Astrocyte (in vitro differentiated cells and primary cell): ENCODE measurements around the gene PLD4. TPM values are rescaled to one million over a fixed set of nuclear protein-coding genes. Genes with fewer than 3 reads are reported as not detected.

Source experiments
- DNase-seq: peaks from one replicate; pipeline ENCODE4 v3.0.0-alpha.2; 2010; ENCODE audit warnings: low read depth
- FAIRE-seq: peaks from 2 replicates; lab custom pipeline; 2011; peaks lifted over from hg19 to GRCh38; lab: Jason Lieb, UNC
- H2AFZ ChIP-seq: 2 replicates; pipeline ENCODE4 v1.6.0; 2012; ENCODE audit warnings: low read depth, low read length, inconsistent platforms
- H3K27ac ChIP-seq: 2 replicates; pipeline ENCODE4 v1.5.1; 2011; ENCODE audit warnings: low read depth, low read length, inconsistent platforms
- H3K27me3 ChIP-seq: 2 replicates; pipeline ENCODE4 v1.6.0; 2011; ENCODE audit warnings: low read length, inconsistent platforms; ENCODE audit not compliant: insufficient read depth
- H3K36me3 ChIP-seq: 2 replicates; pipeline ENCODE4 v1.5.1; 2011; ENCODE audit warnings: low read length, inconsistent platforms; ENCODE audit not compliant: insufficient read depth
- H3K4me1 ChIP-seq: 2 replicates; pipeline ENCODE4 v1.5.1; 2011; ENCODE audit warnings: low read length, inconsistent platforms; ENCODE audit not compliant: insufficient read depth
- H3K4me2 ChIP-seq: 2 replicates; pipeline ENCODE4 v1.6.0; 2012; ENCODE audit warnings: low read length, inconsistent platforms
- H3K4me3 ChIP-seq: 2 replicates; pipeline ENCODE4 v1.5.1; 2011; ENCODE audit warnings: low read depth, mild to moderate bottlenecking, low read length, inconsistent platforms; ENCODE audit not compliant: insufficient read depth
- H3K79me2 ChIP-seq: 2 replicates; pipeline ENCODE4 v1.6.0; 2012; ENCODE audit warnings: mild to moderate bottlenecking, low read length, inconsistent platforms; ENCODE audit not compliant: insufficient read depth
- H3K9ac ChIP-seq: 2 replicates; pipeline ENCODE4 v1.6.0; 2012; ENCODE audit warnings: mild to moderate bottlenecking, low read length, inconsistent platforms
- H3K9me3 ChIP-seq: 2 replicates; pipeline ENCODE4 v1.5.1; 2012; ENCODE audit warnings: low read depth, mild to moderate bottlenecking, low read length, inconsistent platforms; ENCODE audit not compliant: insufficient read depth
- H4K20me1 ChIP-seq: 2 replicates; pipeline ENCODE4 v1.6.0; 2012; ENCODE audit warnings: low read length, inconsistent platforms; ENCODE audit not compliant: insufficient read depth
- H3K27ac Mint-ChIP-seq: one replicate; pipeline ENCODE4 v1.8.0; 2021; ENCODE audit warnings: mild to moderate bottlenecking, mixed read lengths; ENCODE audit not compliant: unreplicated experiment
- H3K27me3 Mint-ChIP-seq: one replicate; pipeline ENCODE4 v1.8.0; 2021; ENCODE audit warnings: low read depth, mixed read lengths; ENCODE audit not compliant: unreplicated experiment
- H3K36me3 Mint-ChIP-seq: one replicate; pipeline ENCODE4 v1.8.0; 2021; ENCODE audit warnings: low read depth, mixed read lengths; ENCODE audit not compliant: unreplicated experiment
- H3K4me1 Mint-ChIP-seq: one replicate; pipeline ENCODE4 v1.8.0; 2021; ENCODE audit warnings: low read depth, mixed read lengths; ENCODE audit not compliant: unreplicated experiment
- H3K4me3 Mint-ChIP-seq: one replicate; pipeline ENCODE4 v1.8.0; 2021; ENCODE audit warnings: mild to moderate bottlenecking, moderate library complexity, mixed read lengths; ENCODE audit not compliant: unreplicated experiment
- H3K9me3 Mint-ChIP-seq: one replicate; pipeline ENCODE4 v1.8.0; 2021; ENCODE audit warnings: mild to moderate bottlenecking, mixed read lengths; ENCODE audit not compliant: unreplicated experiment
- EZH2 ChIP-seq: IDR thresholded peaks from 2 replicates; pipeline ENCODE4 v1.6.1; 2012; ENCODE audit warnings: mild to moderate bottlenecking, low read length, inconsistent platforms; ENCODE audit not compliant: insufficient read depth
- total RNA-seq: library from RNA; stranded (reverse); gene quantifications from 2 replicates; pipeline ENCODE4 v1.2.1, GENCODE V29; 2021
- TF ChIP-seq, protein P1 (sequence below): IDR thresholded peaks from 2 replicates; pipeline ENCODE4 v1.5.1; 2011; ENCODE audit warnings: low read depth, mild to moderate bottlenecking, inconsistent platforms, low read length, moderate library complexity; ENCODE audit not compliant: insufficient read depth

The PLD4 gene
- total RNA-seq, 1 donor from 2014 or later: 0.14 TPM

DNA sequence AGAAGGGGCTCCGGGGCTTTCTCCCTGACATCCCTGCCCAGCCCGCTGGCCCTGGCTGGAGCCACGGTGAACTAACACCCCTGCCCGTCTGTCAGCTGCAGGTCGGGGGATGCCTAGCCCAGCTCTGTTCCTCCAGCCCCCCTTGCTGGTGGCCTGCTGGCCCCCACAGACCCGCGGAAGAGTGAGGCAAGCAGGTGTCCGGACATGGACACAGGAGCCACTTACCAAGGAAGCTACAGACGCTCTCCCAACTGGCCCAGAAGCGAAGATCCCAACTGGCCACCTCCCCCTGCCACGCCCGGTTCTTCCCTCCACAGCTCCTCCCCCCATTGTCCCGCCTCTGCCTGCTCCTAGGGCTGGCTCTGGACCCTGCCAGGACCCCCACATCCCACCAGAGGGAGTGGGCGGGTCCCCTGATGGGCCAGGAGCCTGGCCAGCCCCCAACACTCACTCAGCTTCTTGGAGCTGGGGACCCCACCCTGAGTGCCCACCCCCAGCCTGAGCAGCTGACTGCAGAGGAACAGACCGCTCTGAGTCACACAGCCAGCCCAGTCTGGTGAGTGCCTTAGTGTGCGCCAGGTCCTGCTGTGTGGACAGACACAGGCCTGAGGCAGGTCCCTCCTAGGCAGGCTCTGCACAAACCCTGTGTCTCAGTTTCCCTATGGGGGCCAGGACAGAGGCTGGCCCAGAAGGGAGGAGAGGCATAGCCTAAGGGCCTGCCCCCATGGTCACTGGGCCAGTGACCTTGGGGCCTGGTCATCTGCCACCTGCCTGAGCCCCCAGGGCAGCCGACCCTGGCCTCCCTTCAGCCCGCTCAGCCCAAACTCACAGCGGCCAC, 45.8 kb downstream of the PLD4 start:
- peak; percentile 50 for FAIRE-seq
- H3K27ac ChIP-seq: peak overlapping the region; percentile 44

GRCh38 chr14:104971447-104972240, 47.0 kb downstream of the PLD4 start:
- H3K4me1 ChIP-seq: peaks cover 77% of the 10 kb centered on the region

More for the DNA sequence above, 45.8 kb downstream of the PLD4 start:
- H3K9ac ChIP-seq: peak overlapping the region; percentile 55
- peak overlapping the region; percentile 87 for H3K4me2 ChIP-seq
- no peak overlapping the region for H3K4me3 ChIP-seq
- H3K4me1 ChIP-seq: peaks cover 72% of the 10 kb centered on the region
- Mint-ChIP-seq H3K9me3 (no peaks in the 10 kb centered on the region), H3K27ac (peak overlapping the region; percentile 62), H3K4me3 (no peak overlapping the region), H3K4me1 (peaks cover 17% of the 10 kb centered on the region), H3K36me3 (no peaks in the 10 kb centered on the region), H3K27me3 (no peaks in the 10 kb centered on the region)
- no peaks in the 10 kb centered on the region for H3K9me3 ChIP-seq
- TF ChIP-seq, protein P1, sequence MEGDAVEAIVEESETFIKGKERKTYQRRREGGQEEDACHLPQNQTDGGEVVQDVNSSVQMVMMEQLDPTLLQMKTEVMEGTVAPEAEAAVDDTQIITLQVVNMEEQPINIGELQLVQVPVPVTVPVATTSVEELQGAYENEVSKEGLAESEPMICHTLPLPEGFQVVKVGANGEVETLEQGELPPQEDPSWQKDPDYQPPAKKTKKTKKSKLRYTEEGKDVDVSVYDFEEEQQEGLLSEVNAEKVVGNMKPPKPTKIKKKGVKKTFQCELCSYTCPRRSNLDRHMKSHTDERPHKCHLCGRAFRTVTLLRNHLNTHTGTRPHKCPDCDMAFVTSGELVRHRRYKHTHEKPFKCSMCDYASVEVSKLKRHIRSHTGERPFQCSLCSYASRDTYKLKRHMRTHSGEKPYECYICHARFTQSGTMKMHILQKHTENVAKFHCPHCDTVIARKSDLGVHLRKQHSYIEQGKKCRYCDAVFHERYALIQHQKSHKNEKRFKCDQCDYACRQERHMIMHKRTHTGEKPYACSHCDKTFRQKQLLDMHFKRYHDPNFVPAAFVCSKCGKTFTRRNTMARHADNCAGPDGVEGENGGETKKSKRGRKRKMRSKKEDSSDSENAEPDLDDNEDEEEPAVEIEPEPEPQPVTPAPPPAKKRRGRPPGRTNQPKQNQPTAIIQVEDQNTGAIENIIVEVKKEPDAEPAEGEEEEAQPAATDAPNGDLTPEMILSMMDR: no peak
- TF ChIP-seq EZH2: no peak
- H3K36me3 ChIP-seq: no peaks in the 10 kb centered on the region
- DNase-seq: peak; percentile 86
- H3K79me2 ChIP-seq: peaks cover 9% of the 10 kb centered on the region
- H3K27me3 ChIP-seq: no peaks in the 10 kb centered on the region
- peaks cover 16% of the 10 kb centered on the region for H4K20me1 ChIP-seq
- H2AFZ ChIP-seq: peak overlapping the region; percentile 61

More at GRCh38 chr14:104971447-104972240, 47.0 kb downstream of the PLD4 start:
- Mint-ChIP-seq H3K27me3 (peaks cover 5% of the 10 kb centered on the region), H3K4me3 (peak overlapping the region; percentile 34), H3K36me3 (no peaks in the 10 kb centered on the region), H3K9me3 (no peaks in the 10 kb centered on the region), H3K4me1 (peaks cover 19% of the 10 kb centered on the region), H3K27ac (peak overlapping the region; percentile 69)
- peaks cover 13% of the 10 kb centered on the region for H4K20me1 ChIP-seq
- H3K4me2 ChIP-seq: peak overlapping the region; percentile 79
- peak overlapping the region; percentile 79 for H3K9ac ChIP-seq
- DNase-seq (no peak), FAIRE-seq (no peak)
- peak overlapping the region; percentile 87 for H3K27ac ChIP-seq
- H3K27me3 ChIP-seq: no peaks in the 10 kb centered on the region
- H2AFZ ChIP-seq: no peak overlapping the region
- TF ChIP-seq, protein P1: no peak
- no peak for TF ChIP-seq EZH2
- H3K79me2 ChIP-seq: peaks cover 14% of the 10 kb centered on the region
- no peak overlapping the region for H3K4me3 ChIP-seq
- no peaks in the 10 kb centered on the region for H3K9me3 ChIP-seq
- H3K36me3 ChIP-seq: no peaks in the 10 kb centered on the region
